Measurements from ENCODE around the gene TMEM131. TPM values are rescaled to one million over a fixed set of nuclear protein-coding genes. Genes with fewer than 3 reads are reported as not detected.

The TMEM131 gene
- total and polyA plus RNA-seq, 5 donors = 11.5 to 32.7 (median 28.8) TPM

DNA sequence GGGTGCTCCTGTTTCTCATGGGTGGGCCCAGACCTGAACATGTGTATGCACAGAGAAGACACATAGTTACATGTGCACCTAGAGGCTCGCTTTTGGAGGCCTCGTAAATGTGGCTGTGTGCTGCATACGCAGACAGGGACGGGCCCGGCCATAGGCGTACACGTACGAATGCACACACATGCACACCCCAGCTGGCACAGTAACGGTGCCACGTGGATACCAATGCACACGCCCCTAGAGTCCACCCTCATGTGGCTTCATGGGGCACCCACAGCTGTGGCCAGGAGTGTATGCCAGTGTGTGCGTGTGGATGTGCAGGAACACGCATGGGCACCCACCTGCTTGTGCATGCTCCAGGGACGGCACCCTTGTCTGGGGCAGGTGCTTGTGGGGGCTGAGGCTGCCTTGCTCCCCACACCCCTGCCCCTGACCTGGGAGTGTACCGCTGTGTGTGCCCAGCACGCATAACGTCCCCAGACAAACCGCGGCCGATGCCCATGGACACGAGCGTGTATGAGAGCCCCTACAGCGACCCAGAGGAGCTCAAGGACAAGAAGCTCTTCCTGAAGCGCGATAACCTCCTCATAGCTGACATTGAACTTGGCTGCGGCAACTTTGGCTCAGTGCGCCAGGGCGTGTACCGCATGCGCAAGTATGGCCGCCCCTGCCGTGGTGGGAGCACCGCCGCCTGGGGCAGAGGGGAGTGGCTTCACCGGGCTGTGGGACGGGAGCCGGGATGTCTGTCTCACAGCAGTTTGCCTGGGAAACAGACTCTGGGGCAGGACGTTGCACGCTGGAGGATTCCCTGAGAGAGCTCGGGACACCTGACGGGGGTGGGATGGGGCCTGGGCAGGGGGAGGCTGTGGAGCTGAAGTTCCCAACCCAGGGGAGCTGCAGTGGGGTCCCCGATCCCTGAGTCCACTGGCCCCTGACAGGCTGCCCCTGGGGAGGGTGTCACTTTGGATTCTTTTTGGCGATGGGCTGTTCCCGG lies 261.4 kb downstream of the TMEM131 start:
- no peaks in the 10 kb centered on the region for H3K9me3 ChIP-seq (ENCODE audit: control insufficient read depth, low read length)
- H3K27ac ChIP-seq (ENCODE audit: low read length) = no peak overlapping the region
- intact Hi-C loops (cut with DNase I) = no loop called here
- DNase-seq (no peak), ATAC-seq (no peak)
- no peaks in the 10 kb centered on the region for H3K4me1 ChIP-seq (ENCODE audit: control insufficient read depth, insufficient read depth, low read length)
- no peak overlapping the region for H3K4me3 ChIP-seq (ENCODE audit: low read length)
- H3K27me3 ChIP-seq (ENCODE audit: control insufficient read depth, insufficient read depth) = no peaks in the 10 kb centered on the region
- WGBS = 95% methylated on average over 44 of the region's 44 CpGs

DNA sequence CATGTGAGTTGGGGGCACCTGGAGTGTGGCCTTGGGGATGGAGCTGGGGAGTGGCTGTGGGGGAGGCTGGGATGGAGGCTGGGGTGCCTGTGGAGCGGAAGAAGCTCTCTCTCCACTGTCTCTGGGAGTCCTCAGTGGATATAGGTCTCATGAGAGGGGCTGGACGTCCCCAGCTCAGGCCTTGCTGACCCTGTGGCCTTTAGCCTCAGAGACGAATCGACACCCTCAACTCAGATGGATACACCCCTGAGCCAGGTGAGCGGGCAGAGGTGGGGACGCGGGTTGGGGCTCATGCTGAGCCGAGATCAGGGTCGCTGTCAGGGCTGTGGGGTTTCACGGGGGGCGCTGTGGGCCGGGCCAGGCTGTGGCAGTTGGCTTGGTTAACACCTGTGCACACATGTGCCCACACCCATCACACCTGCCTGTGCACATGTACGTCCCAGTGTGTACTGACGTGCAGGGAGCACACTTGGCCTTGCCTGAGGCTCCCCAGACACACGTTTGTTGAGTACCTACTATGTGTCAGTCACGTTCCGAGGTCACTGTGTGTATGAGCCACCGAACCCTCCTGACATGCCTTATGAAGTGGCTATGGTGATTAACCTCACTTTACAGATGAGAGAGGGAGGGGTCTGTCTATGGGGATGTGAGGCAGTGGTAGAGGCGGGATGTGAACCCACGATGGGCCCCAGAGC lies 262.3 kb downstream of the TMEM131 start:
- Histone ChIP-seq H3K4me1 (ENCODE audit: control insufficient read depth, insufficient read depth, low read length) (no peaks in the 10 kb centered on the region), H3K27me3 (ENCODE audit: control insufficient read depth, insufficient read depth) (no peaks in the 10 kb centered on the region), H3K27ac (ENCODE audit: low read length) (no peak overlapping the region), H3K9me3 (ENCODE audit: control insufficient read depth, low read length) (no peaks in the 10 kb centered on the region), H3K4me3 (ENCODE audit: low read length) (no peak overlapping the region)
- intact Hi-C loops (cut with DNase I) = no loop called here
- no peak for DNase-seq
- 89% methylated on average over 20 of the region's 20 CpGs for WGBS
- no peak for ATAC-seq

DNA sequence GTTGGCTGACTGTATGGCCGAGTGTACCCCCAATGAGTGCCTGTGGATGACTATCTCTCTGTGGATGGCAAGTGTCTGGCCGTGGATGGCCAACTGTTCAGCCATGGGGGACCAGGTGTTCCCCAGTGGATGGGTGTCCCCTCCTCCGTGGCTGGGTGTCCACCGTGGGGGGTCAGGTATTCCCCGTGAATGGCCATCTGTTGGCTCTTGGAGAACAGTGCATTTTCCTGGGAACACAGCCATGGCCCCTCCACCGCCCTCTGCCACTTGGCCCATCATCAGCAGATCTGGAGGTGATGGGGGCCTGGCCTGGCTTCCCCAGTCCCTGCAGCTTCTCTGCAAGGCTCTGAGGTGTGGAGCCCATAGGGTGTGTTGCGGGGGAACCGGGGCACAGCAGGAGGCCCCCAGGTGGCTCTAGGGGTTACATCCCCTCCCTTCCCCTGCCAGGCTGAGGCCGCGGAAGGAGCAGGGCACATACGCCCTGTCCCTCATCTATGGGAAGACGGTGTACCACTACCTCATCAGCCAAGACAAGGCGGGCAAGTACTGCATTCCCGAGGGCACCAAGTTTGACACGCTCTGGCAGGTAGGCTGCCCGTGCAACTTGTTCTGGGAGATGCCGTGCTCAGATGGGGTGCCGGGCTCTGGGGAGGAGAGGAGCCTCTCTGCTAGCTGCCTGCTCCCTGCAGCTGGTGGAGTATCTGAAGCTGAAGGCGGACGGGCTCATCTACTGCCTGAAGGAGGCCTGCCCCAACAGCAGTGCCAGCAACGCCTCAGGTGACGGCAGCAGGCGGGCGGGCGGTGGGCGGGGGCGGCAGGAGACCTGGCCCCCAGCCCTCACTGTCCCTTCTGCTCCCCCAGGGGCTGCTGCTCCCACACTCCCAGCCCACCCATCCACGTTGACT lies 263.1 kb downstream of the TMEM131 start:
- ATAC-seq (no peak), DNase-seq (peak in 1 of 3 donors; percentile 48)
- intact Hi-C loops (cut with DNase I) = no loop called here
- Histone ChIP-seq H3K9me3 (ENCODE audit: control insufficient read depth, low read length) (no peaks in the 10 kb centered on the region), H3K4me1 (ENCODE audit: control insufficient read depth, insufficient read depth, low read length) (no peaks in the 10 kb centered on the region), H3K27me3 (ENCODE audit: control insufficient read depth, insufficient read depth) (no peaks in the 10 kb centered on the region), H3K27ac (ENCODE audit: low read length) (no peak overlapping the region), H3K4me3 (ENCODE audit: low read length) (no peak overlapping the region)
- WGBS = 94% methylated on average over 28 of the region's 28 CpGs

DNA sequence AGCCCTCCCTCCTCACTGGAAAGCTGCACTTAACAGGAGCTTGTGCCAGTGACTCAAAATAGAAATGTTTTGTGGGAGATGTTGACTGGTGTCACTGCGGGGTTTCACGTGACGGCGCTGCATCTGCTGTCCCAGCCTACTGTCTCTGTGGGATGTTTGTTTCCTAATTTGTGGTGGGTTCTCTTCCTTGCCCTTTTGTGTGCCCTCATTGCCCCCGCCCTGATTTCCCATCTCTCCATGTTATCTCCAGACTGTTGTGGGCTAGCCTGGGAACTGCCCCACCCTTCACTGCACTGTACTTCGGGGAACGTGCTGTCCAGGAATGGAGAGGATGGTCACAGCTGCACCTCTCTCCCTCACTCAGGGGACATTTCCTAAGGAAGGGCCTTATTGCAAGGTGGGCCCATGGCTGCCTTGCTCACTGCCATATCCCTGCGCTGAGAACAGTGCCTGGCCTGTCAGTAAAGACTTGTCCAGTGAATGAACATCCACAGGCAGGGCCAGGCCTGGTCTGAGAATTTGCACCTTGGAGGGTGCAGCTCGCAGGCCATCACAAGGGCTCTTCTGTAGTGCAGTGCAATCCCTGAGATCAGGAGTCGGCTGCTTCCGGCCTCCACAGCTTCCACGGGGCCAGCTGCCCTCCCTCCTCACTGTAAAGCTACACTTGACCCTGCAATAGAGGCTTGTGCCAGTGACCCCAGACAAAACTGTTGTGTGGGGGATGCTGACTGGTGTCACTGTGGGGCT lies 264.3 kb downstream of the TMEM131 start:
- H3K27me3 ChIP-seq (ENCODE audit: control insufficient read depth, insufficient read depth) = no peaks in the 10 kb centered on the region
- 76% methylated on average over 12 of the region's 12 CpGs for WGBS
- peak in 1 of 3 donors; percentile 40 for DNase-seq
- no peaks in the 10 kb centered on the region for H3K9me3 ChIP-seq (ENCODE audit: control insufficient read depth, low read length)
- ATAC-seq = no peak
- H3K27ac ChIP-seq (ENCODE audit: low read length) = no peak overlapping the region
- no peak overlapping the region for H3K4me3 ChIP-seq (ENCODE audit: low read length)
- no peaks in the 10 kb centered on the region for H3K4me1 ChIP-seq (ENCODE audit: control insufficient read depth, insufficient read depth, low read length)
- intact Hi-C loops (cut with DNase I) = no loop called here

DNA sequence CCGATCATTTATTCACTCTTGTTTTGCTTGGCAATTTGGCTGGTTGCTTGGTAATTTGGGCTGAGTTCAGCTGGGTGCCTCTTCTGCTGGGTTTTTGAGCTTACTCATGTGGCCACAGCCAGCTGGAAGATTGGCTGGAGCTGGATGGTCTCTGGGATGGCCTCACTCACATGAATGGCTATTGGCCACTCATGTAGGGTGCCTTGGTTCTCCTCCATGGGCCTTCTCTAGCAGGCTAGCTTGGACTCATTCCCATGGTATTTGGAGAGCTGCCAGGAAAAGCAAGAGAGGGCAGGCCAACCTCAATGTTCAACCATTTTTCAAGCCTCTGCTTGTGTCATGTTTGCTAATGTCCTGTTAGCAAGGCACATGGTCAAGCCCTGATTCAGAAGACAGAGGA lies 265.5 kb downstream of the TMEM131 start:
- Histone ChIP-seq H3K27me3 (ENCODE audit: control insufficient read depth, insufficient read depth) (no peaks in the 10 kb centered on the region), H3K9me3 (ENCODE audit: control insufficient read depth, low read length) (no peaks in the 10 kb centered on the region), H3K27ac (ENCODE audit: low read length) (no peak overlapping the region), H3K4me1 (ENCODE audit: control insufficient read depth, insufficient read depth, low read length) (no peaks in the 10 kb centered on the region), H3K4me3 (ENCODE audit: low read length) (no peak overlapping the region)
- ATAC-seq = no peak
- intact Hi-C loops (cut with DNase I) = no loop called here
- no peak for DNase-seq
- WGBS = 91% methylated on average over 1 of the region's 1 CpG

DNA sequence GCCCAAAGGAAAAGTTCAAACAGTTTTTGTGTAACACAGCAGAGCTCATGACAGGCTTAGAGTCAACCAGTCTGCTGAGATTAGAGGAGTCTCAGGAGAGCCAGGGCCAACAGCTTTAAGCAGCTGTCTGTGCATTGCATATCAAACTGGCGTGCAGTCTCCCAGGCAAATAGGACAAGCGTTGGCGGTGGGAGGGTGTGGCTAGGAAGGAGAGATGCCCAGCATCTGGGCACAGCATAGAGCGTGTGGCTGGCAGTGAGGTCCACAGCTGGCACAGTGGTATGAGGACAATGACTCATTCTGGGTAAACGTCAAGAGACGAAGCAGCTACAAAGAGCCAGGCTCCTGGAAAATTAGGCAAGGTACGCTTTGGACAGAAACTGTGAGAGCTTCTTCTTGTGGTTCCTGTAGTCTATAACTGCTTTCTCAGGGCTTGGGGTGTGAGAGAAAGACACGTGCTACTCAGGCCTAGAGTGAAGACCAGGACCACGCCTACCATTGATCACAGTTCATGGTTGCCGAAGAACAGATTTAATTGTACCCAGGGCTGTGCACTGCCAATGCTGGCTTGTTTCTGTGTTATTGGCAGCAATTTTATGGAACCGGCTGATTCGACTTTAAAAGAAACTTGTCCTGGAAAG lies 267.5 kb downstream of the TMEM131 start:
- ATAC-seq (peak; percentile 67 to 77), DNase-seq (peak; percentile 67 to 83 (median 70))
- Histone ChIP-seq H3K27me3 (ENCODE audit: control insufficient read depth, insufficient read depth) (no peaks in the 10 kb centered on the region), H3K27ac (ENCODE audit: low read length) (no peak overlapping the region), H3K9me3 (ENCODE audit: control insufficient read depth, low read length) (no peaks in the 10 kb centered on the region), H3K4me3 (ENCODE audit: low read length) (no peak overlapping the region), H3K4me1 (ENCODE audit: control insufficient read depth, insufficient read depth, low read length) (no peaks in the 10 kb centered on the region)
- intact Hi-C loops (cut with DNase I) = no loop called here
- whole genome bisulfite sequencing = 51% methylated on average over 12 of the region's 12 CpGs

DNA sequence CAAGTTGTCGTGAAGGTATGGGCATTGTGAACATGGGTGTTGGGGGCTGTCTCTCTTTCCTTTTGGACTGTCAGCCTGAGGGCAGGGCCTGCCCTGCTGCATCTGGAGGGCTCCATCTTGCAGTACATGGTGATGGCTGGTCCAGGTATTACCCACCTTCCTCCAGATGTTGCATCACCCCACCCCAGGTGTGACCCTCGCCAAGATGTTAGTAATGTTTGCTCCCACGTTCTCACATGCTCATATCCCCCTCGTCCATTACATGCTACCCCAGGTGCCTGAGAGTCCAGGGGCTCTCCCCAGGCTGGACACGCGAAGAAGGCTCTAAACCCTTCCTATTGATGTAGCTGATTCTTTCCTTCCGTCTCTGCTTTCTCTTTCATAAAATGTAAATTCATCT lies 268.5 kb downstream of the TMEM131 start:
- Histone ChIP-seq H3K4me1 (ENCODE audit: control insufficient read depth, insufficient read depth, low read length) (no peaks in the 10 kb centered on the region), H3K27ac (ENCODE audit: low read length) (no peak overlapping the region), H3K9me3 (ENCODE audit: control insufficient read depth, low read length) (no peaks in the 10 kb centered on the region), H3K4me3 (ENCODE audit: low read length) (no peak overlapping the region), H3K27me3 (ENCODE audit: control insufficient read depth, insufficient read depth) (no peaks in the 10 kb centered on the region)
- WGBS = 92% methylated on average over 7 of the region's 7 CpGs
- intact Hi-C loops (cut with DNase I) = no loop called here
- no peak for ATAC-seq
- DNase-seq = no peak

DNA sequence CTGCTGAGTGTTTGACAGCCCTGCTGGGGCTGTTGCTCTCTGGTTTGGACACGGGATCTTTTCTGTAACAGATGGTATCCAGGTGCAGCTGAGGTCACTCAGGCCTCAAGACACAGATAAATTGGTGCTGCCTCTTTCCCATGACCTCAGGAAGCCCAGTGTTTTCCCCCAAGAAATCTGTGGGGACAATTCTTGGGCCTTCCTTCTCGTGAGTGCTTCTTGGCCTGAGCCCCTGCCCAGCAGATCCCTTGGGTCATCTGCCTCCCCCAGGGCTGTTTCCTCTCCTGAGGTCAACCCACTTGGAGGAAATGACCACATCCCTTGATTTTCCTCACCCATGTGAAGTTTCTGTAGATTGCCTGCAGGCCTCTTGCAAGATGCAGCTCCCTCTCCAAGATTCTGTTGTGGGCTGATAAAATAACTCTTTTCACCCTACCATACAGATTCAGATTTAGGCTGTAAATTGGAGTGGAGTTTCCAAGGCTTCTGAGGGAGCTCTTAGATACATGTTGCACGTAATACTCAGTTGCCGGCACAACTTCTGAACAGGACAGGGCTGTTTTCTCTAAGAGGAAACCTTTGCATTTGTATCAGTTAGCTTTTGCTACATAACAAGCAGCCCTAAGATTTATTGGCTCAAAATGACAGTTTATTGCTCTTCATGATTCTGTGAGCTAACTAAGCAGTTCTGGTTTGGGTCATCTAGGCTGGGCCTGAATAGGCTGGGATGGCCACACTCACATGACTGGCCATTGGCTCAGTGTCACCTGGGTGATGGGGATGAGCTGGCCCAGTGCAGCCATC lies 269.3 kb downstream of the TMEM131 start:
- Histone ChIP-seq H3K9me3 (ENCODE audit: control insufficient read depth, low read length) (no peaks in the 10 kb centered on the region), H3K4me1 (ENCODE audit: control insufficient read depth, insufficient read depth, low read length) (no peaks in the 10 kb centered on the region), H3K27me3 (ENCODE audit: control insufficient read depth, insufficient read depth) (no peaks in the 10 kb centered on the region), H3K4me3 (ENCODE audit: low read length) (no peak overlapping the region), H3K27ac (ENCODE audit: low read length) (no peak overlapping the region)
- no peak for DNase-seq
- ATAC-seq = peak; percentile 37 to 76
- 34% methylated on average over 4 of the region's 4 CpGs for WGBS
- intact Hi-C loops (cut with DNase I) = no loop called here

DNA sequence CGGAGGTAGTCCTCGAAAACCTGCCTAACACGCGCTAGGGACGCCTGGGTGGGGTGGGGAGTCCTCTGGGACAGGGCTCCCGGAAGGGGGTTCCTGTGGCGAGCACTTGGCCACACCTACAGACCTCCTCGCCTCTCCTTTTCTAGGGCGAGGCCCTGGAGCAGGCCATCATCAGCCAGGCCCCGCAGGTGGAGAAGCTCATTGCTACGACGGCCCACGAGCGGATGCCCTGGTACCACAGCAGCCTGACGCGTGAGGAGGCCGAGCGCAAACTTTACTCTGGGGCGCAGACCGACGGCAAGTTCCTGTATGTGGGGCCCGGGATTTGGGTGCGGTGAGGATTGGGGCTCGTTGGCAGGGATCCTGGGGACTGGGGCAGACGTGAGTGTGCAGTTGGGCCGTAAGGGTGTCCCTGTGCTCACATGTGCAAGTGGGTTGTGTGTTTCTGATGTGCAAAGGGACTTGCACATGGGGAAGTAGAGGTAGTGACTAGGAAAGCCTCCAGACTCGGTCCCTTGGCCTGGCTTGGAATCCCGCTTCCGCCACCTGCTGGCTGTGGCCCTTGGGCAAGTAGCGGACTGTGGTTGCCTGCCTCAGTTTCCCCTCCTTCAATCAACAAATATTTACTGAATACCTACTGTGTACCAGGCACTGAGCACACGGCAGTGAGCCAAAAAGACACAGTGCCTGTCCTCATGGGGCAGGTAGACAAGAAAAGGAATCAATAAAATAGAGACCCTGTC lies 270.6 kb downstream of the TMEM131 start:
- DNase-seq = no peak
- no peak overlapping the region for H3K27ac ChIP-seq (ENCODE audit: low read length)
- WGBS = 95% methylated on average over 31 of the region's 31 CpGs
- ATAC-seq = no peak
- H3K27me3 ChIP-seq (ENCODE audit: control insufficient read depth, insufficient read depth) = no peaks in the 10 kb centered on the region
- H3K4me1 ChIP-seq (ENCODE audit: control insufficient read depth, insufficient read depth, low read length) = no peaks in the 10 kb centered on the region
- no peaks in the 10 kb centered on the region for H3K9me3 ChIP-seq (ENCODE audit: control insufficient read depth, low read length)
- no peak overlapping the region for H3K4me3 ChIP-seq (ENCODE audit: low read length)
- intact Hi-C loops (cut with DNase I) = no loop called here
